Activated CD4-positive, alpha-beta T cell treated with anti-CD3 and anti-CD28 coated beads for 4 hours (primary cell): Measurements from ENCODE around the gene WLS.
"Not testable (repeated sequence)": the region's sequence is repeated elsewhere in the genome, so short reads cannot be mapped to it uniquely, and the experiment has no call there.

Source experiments
- DNase-seq, 2 donors: peaks; one replicate each; pipeline ENCODE4 v3.0.0-alpha.2; 2020

WLS gene

DNA sequence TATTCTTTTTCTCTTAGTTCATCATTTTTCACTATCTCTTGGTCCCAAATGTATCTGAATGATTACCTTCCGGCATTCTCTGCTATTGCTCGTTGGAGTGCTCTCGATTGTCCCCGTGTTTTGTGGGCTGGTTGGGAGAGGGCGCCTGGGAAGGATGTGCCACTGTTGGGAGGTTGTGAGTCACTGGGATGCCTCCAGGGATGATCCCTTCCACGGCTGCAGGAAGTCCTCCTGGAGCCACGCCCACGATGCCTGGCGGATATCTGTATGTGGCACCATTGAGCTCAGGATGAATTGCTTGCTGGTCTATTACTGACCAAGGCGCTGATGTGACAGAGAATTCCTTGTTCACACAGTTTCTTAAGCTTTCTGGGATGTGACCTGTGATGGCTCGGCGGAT is 70.7 kb downstream of the WLS start:
- not testable (repeated sequence) for DNase-seq

GRCh38 chr1:68160935-68161334 is 71.4 kb downstream of the WLS start:
- not testable (repeated sequence) for DNase-seq

- DNase-seq = no peak
These were observed 72.3 kb downstream of the WLS start for GRCh38 chr1:68160021-68160420.

DNA sequence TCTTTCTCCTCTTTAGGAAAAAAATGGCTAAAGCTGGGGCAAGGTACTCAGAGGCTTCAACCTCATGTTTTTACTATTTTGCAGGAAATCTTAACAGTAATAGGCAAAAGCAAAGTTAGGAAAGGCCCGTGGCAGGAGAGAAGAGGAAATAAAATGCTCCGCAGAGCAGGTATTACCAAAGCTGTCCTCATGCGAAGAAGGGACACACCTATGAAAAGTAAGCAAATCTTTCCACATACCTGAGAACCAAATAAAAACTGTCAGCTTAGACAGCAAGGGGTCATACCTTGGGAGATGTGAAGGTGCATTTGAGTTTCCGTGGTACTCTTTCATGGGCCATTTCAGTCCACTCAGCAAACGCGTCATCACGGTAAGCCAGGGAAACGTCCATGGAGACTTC is 73.5 kb downstream of the WLS start:
- DNase-seq = no peak

GRCh38 chr1:68157416-68157815 is 74.9 kb downstream of the WLS start:
- DNase-seq = no peak

DNA sequence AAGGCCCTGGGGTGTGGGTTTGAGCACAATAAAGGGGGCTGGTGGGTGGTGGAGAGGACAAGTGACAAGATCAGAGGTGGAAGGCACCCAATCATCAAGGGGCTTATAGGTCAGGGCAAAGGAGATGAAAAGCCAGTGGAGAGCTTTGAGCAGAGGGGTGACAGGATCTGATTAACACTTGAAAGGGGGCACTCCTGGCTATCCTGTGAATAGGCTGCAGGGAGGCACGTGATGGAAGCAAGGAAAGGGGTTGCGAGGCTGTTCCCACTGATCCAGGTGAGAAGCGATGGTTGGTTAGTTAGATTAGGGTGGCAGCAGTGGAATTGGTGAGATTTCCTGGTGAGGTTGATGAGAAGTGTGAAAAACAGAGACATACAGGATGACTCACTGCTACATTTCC is 80.6 kb downstream of the WLS start:
- no peak for DNase-seq

GRCh38 chr1:68149907-68150306 is 82.4 kb downstream of the WLS start:
- DNase-seq = no peak

- no peak for DNase-seq
These were observed 83.1 kb downstream of the WLS start for GRCh38 chr1:68149110-68149798.

DNA sequence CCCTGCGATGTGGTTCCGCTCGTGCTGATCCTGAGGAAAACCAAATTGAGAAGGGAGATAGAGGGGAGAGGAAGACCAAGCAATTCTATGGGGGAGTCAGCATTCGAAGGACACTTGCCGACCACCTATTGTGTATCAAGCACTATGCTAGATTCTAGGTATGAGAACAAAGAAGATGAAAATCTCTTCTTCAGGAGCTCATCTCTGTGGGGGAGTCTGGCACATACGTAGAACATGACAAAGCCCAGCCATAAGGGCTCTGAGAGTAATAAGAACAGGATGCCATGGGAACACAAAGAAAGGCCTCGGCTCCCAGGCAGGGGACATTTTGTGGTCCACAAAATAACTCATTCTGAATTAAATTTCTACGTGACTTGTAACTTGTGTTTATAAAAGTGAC is 83.7 kb downstream of the WLS start:
- DNase-seq = no peak

- no peak for DNase-seq
These were observed 84.7 kb downstream of the WLS start for GRCh38 chr1:68147534-68148171.

GRCh38 chr1:68145418-68146126 is 86.8 kb downstream of the WLS start:
- no peak for DNase-seq

- DNase-seq = no peak
These were observed 87.5 kb downstream of the WLS start for GRCh38 chr1:68144856-68145255.

DNA sequence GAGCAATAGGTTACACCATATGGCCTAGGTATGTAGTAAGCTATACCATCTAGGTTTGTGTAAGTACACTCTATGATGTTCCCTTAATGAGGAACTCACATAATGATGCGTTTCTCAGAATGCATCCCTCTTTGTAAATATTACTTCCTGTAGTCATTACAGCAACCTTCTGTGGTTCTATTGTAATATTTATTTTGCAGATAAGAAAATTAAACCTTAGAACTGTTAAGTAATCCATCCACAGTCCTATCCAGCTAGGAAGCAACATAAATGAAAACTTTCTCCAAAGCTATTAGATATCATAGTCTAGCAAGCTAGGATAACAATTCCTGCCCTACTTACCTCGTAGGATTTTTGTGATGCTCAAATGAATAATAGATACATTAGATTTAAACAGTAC is 88.7 kb downstream of the WLS start:
- no peak for DNase-seq

DNA sequence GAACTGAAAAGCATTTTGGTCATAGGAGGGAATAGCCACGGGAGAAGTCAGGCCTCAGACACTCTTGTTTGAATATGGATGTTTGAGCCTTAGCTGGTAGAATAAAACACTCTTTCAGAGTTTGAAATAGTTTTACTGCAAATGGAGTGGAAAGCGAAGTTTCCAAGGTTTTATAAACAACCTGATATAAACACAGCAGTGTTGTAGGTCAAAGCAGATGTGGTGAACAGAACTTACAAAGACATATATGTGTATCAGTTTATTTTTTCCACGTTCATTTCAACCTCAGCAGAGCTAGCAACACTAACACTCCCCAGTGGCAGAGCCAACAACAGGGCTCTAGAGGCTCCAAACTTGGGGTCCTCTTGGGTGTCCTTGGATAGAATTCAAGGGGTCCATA is 89.9 kb downstream of the WLS start:
- DNase-seq = no peak

- no peak for DNase-seq
These were observed 90.3 kb downstream of the WLS start for GRCh38 chr1:68142036-68142435.

GRCh38 chr1:68141071-68142021 is 91.0 kb downstream of the WLS start:
- DNase-seq = no peak

DNA sequence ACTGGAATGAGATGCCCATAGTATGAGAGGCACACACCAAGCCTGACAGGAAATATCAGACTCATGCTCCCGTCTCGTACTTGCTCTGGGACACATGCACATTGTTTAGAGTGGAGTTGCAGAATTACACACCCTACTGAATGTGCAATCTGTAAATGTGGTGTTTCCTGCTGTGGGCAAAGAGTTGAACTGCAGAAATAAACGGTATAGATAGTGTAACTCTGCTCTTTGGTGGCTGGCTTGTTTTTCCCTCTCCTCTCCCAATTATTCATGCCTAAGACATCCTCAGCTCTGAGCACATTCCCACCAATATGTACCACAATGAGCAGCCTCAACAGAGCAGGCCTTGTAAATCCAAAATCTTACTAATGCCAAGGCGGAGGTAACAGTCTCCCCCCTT is 91.8 kb downstream of the WLS start:
- no peak for DNase-seq

DNA sequence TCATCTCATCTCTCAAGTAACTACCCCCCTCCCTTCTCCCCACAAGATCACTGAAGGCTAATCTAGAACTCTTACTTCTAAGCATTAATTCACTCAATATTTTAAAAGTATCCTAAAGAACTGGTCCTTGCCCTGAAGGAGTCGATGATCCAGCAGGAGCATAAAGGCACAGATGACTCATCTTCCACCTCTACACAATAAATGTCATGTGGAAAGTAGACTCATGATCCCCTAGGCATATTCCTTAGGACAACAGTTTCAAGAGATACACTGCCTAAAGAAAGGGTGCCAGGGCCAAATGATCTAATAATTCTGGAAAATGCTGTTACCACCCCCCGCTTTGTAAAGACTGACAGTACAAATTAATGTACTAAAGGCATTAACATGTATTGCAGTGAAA is 96.1 kb downstream of the WLS start:
- DNase-seq = no peak

- no peak for DNase-seq
These were observed 99.7 kb downstream of the WLS start for GRCh38 chr1:68132426-68133130.

GRCh38 chr1:68131261-68131660 is 101.1 kb downstream of the WLS start:
- no peak for DNase-seq

- DNase-seq = no peak
These were observed 102.6 kb downstream of the WLS start for GRCh38 chr1:68129536-68130250.

DNA sequence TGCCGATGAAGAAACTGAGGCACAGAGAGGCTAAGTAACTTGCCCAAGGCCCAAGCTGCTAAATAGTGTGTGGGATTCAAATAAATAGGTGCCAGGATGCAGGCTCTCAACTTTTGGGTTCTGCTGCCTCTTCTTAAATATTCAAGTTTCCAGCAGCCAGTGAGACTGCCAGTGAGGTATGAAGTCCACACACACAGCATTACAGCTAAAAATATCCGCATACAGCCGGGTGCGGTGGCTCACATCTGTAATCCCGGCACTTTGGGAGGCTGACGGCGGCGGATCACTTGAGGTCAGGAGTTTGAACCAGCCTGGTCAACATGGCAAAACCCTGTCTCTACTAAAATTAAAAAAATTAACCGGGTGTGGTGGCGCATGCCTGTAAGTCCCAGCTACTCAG is 103.5 kb downstream of the WLS start:
- no peak for DNase-seq
